Psoas muscle (tissue), 8 donors: Measurements from ENCODE around the gene SLC26A9. TPM values are rescaled to one million over a fixed set of nuclear protein-coding genes. Genes with fewer than 3 reads are reported as not detected.
"Not testable (repeated sequence)": the region's sequence is repeated elsewhere in the genome, so short reads cannot be mapped to it uniquely, and the experiment has no call there.

Experiments
- ATAC-seq, 4 donors: fragments of 200-7000 bp; cut with Tn5 transposase; one replicate each; pipeline ENCODE4 v1.9.1; 2020; ENCODE audit warnings: moderate library complexity in 3 of 4, mild to moderate bottlenecking in 2 of 4
- DNase-seq, 2 donors: peaks; one replicate each; pipeline ENCODE4 v3.0.0-alpha.2; 2020
- H3K27ac ChIP-seq: fragments of 200-600 bp; one replicate; pipeline ENCODE4 v1.8.0; 2022
- H3K27me3 ChIP-seq, 3 donors: fragments of 200-600 bp in 1 of 3; one replicate each; pipeline versions ENCODE4 v1.6.1 to v1.8.0; 2013 to 2022; ENCODE audit warnings: low read length in 2 of 3, mild to moderate bottlenecking in 2 of 3, moderate library complexity in 1 of 3; ENCODE audit not compliant: insufficient read depth in 3 of 3
- H3K36me3 ChIP-seq, 2 donors: fragments of 200-600 bp in 1 of 2; one replicate each; pipeline versions ENCODE4 v1.6.1 to v1.8.0; 2013 to 2022; ENCODE audit warnings: low read depth in 1 of 2, mild to moderate bottlenecking in 1 of 2, moderate library complexity in 1 of 2; ENCODE audit not compliant: insufficient read depth in 1 of 2
- H3K4me1 ChIP-seq: fragments of 200-600 bp; one replicate; pipeline ENCODE4 v1.8.0; 2022
- H3K4me3 ChIP-seq: fragments of 200-600 bp; one replicate; pipeline ENCODE4 v1.8.0; 2022; ENCODE audit warnings: mild to moderate bottlenecking
- H3K9me3 ChIP-seq: fragments of 200-600 bp; one replicate; pipeline ENCODE4 v1.8.0; 2022
- WGBS, 3 donors: extraction: QIAGEN DNeasy Blood & Tissue Kit; methylation state at CpG; one replicate each; pipeline versions ENCODE4 v1.1.6 to v1.1.7; 2013; 5-methylcytosine and 5-hydroxymethylcytosine counted together
- intact Hi-C, 2 donors: fragments of 100-400 bp; cut with DNase I; formaldehyde crosslinking; loops; one replicate each; pipeline versions ENCODE4 v1.11.0 to v1.14.2; 2022
- polyA plus RNA-seq, 3 donors: library from polyadenylated mRNA; stranded (reverse); fragments of 200-250 nt; gene quantifications; one replicate each; pipeline ENCODE4 v1.2.3, GENCODE V29; 2013
- total RNA-seq, 4 donors: library from RNA; stranded (reverse); fragmentation: NEBNext Ultra II Directional in 2 of 4; extraction: Animal tissue kit (Norgen Biotek cat#: 25700) in 2 of 4; gene quantifications; one replicate each; pipeline versions ENCODE4 v1.2.1 to v1.2.4, GENCODE V29; 2021 to 2023
- TF ChIP-seq, protein P1 (sequence below): fragments of 200-600 bp; IDR thresholded peaks from one replicate; pipeline ENCODE4 v1.8.0; 2022; ENCODE audit warnings: antibody characterized with exemption
- donor health status: healthy with polysubstance abuse.
- donor health status: DM: no; HTN: no; CAD: no; lungs with moderate emphysema.
- donor health status: Bipolar disorder and iron deficiency.
- donor health status: healthy.
- donor health status: DM: yes; HTN: yes; CAD: no.
- donor health status: DM: no; HTN: no; CAD: no.
- donor health status: DM: no; HTN: no; CAD: no.
- donor health status: DM: yes; HTN: yes; CAD: no.

Gene SLC26A9
- total and polyA plus RNA-seq, 7 donors, result 0.15 to 5.5 (median 0.42) TPM

GRCh38 chr1:205913451-205914154 lies 29.7 kb downstream of the SLC26A9 start:
- 13 to 26% (median 25%) methylated on average over 4 of the region's 4 CpGs for WGBS, 3 donors
- Histone ChIP-seq H3K27me3 (no peaks in the 10 kb centered on the region), H3K4me1 (peaks cover 40% of the 10 kb centered on the region), H3K36me3 (no peaks in the 10 kb centered on the region), H3K9me3 (no peaks in the 10 kb centered on the region), H3K27ac (peak overlapping the region; percentile 59), H3K4me3 (no peak overlapping the region)
- ATAC-seq, result peak in 3 of 4 donors; percentile 49 to 70 (median 66)
- DNase-seq, result peak; percentile 48 to 77
- intact Hi-C loops, result no loop called here
- TF ChIP-seq, protein P1, sequence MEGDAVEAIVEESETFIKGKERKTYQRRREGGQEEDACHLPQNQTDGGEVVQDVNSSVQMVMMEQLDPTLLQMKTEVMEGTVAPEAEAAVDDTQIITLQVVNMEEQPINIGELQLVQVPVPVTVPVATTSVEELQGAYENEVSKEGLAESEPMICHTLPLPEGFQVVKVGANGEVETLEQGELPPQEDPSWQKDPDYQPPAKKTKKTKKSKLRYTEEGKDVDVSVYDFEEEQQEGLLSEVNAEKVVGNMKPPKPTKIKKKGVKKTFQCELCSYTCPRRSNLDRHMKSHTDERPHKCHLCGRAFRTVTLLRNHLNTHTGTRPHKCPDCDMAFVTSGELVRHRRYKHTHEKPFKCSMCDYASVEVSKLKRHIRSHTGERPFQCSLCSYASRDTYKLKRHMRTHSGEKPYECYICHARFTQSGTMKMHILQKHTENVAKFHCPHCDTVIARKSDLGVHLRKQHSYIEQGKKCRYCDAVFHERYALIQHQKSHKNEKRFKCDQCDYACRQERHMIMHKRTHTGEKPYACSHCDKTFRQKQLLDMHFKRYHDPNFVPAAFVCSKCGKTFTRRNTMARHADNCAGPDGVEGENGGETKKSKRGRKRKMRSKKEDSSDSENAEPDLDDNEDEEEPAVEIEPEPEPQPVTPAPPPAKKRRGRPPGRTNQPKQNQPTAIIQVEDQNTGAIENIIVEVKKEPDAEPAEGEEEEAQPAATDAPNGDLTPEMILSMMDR, result no peak

GRCh38 chr1:205907794-205908193 lies 35.5 kb downstream of the SLC26A9 start:
- Histone ChIP-seq H3K9me3 (no peaks in the 10 kb centered on the region), H3K4me3 (no peak overlapping the region), H3K36me3 (no peaks in the 10 kb centered on the region), H3K27ac (no peak overlapping the region), H3K4me1 (no peaks in the 10 kb centered on the region), H3K27me3 (no peaks in the 10 kb centered on the region)
- peak in 2 of 4 donors; percentile 60 to 72 for ATAC-seq
- TF ChIP-seq, protein P1, result peak; percentile 59
- intact Hi-C loops, result loop anchor here in 1 of 2 donors (2.0 kb wide), 1 partner anchor 115 kb away; no protein-coding TSS in a partner anchor
- 37 to 45% (median 38%) methylated on average over 2 of the region's 2 CpGs for WGBS, 3 donors
- DNase-seq, result no peak

GRCh38 chr1:205905095-205905494 lies 38.2 kb downstream of the SLC26A9 start:
- WGBS, 3 donors, result 67 to 87% (median 72%) methylated on average over 2 to 3 of the region's 3 CpGs
- H3K9me3 ChIP-seq, H3K36me3 ChIP-seq, H3K4me1 ChIP-seq, H3K4me3 ChIP-seq, ATAC-seq, H3K27ac ChIP-seq, H3K27me3 ChIP-seq, DNase-seq, intact Hi-C loops: not testable (repeated sequence)

GRCh38 chr1:205896351-205896750 lies 46.9 kb downstream of the SLC26A9 start:
- intact Hi-C loops, result no loop called here
- Histone ChIP-seq H3K9me3 (no peaks in the 10 kb centered on the region), H3K36me3 (no peaks in the 10 kb centered on the region), H3K4me1 (no peaks in the 10 kb centered on the region), H3K27me3 (no peaks in the 10 kb centered on the region), H3K27ac (no peak overlapping the region), H3K4me3 (no peak overlapping the region)
- TF ChIP-seq, protein P1, result no peak
- DNase-seq, result no peak
- no peak for ATAC-seq
- WGBS, 3 donors, result 37 to 60% (median 46%) methylated on average over 1 of the region's 1 CpG

DNA sequence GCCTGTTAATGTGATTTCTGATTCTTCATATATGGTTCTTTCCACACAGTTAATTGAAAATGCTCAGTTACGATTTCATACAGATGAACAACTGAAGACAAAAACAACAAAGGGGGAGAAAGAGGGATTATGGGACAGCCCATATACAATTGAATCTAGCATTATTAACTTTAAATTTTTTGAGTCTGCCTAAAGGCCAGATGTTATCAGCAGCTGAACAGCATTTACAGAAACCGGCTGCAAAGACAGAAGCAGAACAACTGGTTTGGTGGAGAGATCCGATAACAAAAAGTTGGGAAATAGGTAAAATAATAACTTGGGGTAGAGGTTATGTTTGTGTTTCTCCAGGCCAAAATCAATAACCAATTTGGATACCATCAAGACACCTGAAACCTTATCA lies 49.1 kb downstream of the SLC26A9 start:
- H3K9me3 ChIP-seq, H3K27me3 ChIP-seq, DNase-seq, intact Hi-C loops, H3K4me1 ChIP-seq, ATAC-seq, H3K4me3 ChIP-seq, H3K36me3 ChIP-seq, H3K27ac ChIP-seq: not testable (repeated sequence)
- 85 to 91% (median 86%) methylated on average over 3 of the region's 3 CpGs for WGBS, 3 donors

DNA sequence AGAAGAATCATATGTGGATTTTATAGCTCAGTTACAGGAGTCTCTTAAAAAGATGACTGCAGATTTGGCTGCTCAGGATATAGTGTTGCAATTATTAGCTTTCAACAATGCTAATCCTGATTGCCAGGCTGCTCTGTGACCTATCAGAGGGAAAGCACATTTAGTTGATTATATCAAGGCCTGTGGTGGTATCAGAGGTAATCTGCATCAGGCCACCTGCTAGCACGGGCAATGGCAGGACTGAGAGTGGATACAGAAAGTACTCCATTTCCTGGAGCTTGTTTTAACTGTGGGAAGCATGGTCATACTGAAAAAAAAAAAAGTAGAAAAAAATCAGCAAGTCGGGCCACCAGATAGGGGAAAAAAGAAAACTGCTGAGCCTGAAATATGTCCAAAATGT lies 51.1 kb downstream of the SLC26A9 start:
- ATAC-seq, H3K4me1 ChIP-seq, H3K27me3 ChIP-seq, H3K4me3 ChIP-seq, H3K27ac ChIP-seq, intact Hi-C loops, DNase-seq, H3K36me3 ChIP-seq, H3K9me3 ChIP-seq: not testable (repeated sequence)
- WGBS, 3 donors, result 38 to 51% (median 39%) methylated on average over 2 of the region's 2 CpGs

DNA sequence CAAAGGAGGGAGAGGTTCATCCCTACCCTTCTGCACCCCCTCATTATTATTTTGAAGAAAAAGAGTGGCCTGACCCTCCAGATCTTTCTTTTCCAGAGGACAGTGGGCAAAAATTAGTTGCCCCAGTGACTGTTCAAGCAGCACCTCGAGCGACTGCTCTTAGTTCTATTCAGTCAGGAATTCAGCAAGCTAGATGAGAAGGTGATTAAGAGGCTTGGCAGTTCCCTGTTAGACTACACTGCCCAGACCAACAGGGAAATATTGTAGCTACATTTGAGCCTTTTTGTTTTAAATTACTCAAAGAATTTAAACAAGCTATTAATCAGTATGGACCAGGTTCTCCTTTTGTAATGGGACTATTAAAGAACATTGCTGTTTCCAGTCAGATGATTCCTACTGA lies 51.8 kb downstream of the SLC26A9 start:
- H3K9me3 ChIP-seq, H3K27ac ChIP-seq, H3K4me3 ChIP-seq, H3K4me1 ChIP-seq, H3K27me3 ChIP-seq, H3K36me3 ChIP-seq, intact Hi-C loops, ATAC-seq, DNase-seq: not testable (repeated sequence)
- WGBS, 3 donors, result 74 to 93% (median 86%) methylated on average over 2 of the region's 2 CpGs

- intact Hi-C loops, H3K4me3 ChIP-seq, H3K27ac ChIP-seq, DNase-seq, ATAC-seq, H3K36me3 ChIP-seq, H3K9me3 ChIP-seq, H3K27me3 ChIP-seq, H3K4me1 ChIP-seq: not testable (repeated sequence)
- WGBS, 3 donors, result 88 to 94% (median 92%) methylated on average over 3 of the region's 3 CpGs
These were observed 52.6 kb downstream of the SLC26A9 start for GRCh38 chr1:205890631-205891030.

DNA sequence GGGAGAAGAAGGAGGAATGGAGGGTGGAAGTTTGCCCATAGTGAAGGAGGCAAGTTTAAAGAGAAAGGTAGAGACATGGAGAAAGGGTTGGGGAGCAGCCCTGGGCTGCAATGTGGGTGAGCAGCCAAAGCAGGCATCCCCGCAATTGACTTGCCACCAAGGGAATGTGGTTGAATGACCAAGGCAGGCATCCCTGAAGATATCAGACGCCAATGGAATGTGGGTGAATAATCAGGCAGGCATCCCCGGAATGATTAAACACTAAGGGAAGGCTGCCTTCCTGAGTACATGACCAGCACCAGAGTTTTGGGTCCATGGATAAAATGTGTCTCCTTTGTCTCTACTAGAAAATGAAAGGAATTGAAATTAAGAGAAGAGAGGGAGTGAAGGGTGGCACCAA lies 53.5 kb downstream of the SLC26A9 start:
- DNase-seq, H3K4me3 ChIP-seq, H3K27ac ChIP-seq, H3K9me3 ChIP-seq, H3K4me1 ChIP-seq, intact Hi-C loops, H3K36me3 ChIP-seq, H3K27me3 ChIP-seq, ATAC-seq: not testable (repeated sequence)
- WGBS, 3 donors, result 58 to 74% (median 63%) methylated on average over 3 of the region's 3 CpGs
